AG09309 (cell line): ENCODE measurements around the gene DOK4.

ENCODE experiments used
- DNase-seq: peaks from one replicate; pipeline ENCODE4 v3.0.0-alpha.2; 2010; ENCODE audit warnings: low read depth
- H3K4me3 ChIP-seq: 2 replicates; pipeline ENCODE4 v1.5.1; 2011; ENCODE audit warnings: mild to moderate bottlenecking, low read depth, low read length, moderate library complexity; ENCODE audit not compliant: control insufficient read depth
- TF ChIP-seq, protein P1 (sequence below): IDR thresholded peaks from 2 replicates; pipeline ENCODE4 v1.5.1; 2011; ENCODE audit warnings: mild to moderate bottlenecking, low read depth, low read length, inconsistent platforms; ENCODE audit not compliant: insufficient read depth, control insufficient read depth; ENCODE audit errors: missing control alignments

DOK4 gene

DNA sequence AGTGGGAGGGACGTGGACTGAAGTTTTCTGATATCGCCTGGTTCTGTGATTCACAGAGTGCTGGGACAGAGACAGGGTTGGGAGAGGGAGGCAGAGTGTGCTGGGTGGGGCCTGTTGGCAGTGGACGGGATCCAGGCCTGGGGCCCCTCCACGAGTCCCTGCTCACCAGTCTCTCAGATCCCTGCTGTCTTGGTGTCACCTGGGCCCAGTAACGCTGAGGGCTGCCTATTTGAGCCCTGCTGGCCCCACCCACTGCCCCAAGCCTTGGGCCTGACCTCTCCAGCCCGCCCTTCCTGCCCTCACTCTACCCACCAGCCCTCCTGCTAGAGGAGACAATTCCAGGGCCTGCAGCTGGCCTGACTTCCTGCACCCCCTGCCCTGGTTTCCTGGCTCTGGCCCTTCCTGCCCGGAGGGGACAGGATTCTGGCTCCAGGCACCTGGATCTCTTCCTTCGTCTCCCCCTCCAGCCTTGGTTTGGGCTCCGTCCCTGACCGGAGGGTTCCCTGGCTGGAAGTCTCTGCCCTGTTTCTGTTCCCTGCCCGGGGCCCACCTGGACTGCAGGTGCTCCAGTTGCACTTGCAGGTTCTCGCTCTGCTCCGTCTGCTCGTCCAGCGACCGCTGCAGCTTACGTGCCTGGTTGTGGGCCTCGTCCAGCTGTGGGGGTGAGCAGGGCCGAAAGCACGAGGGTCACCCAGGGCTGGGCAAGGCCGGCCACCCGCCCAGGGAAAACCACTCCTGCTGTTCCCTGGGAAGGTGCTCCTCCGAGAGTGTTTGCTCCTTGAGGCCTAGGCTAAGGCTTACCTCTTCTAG lies 28.7 kb upstream of the DOK4 start:
- TF ChIP-seq, protein P1, sequence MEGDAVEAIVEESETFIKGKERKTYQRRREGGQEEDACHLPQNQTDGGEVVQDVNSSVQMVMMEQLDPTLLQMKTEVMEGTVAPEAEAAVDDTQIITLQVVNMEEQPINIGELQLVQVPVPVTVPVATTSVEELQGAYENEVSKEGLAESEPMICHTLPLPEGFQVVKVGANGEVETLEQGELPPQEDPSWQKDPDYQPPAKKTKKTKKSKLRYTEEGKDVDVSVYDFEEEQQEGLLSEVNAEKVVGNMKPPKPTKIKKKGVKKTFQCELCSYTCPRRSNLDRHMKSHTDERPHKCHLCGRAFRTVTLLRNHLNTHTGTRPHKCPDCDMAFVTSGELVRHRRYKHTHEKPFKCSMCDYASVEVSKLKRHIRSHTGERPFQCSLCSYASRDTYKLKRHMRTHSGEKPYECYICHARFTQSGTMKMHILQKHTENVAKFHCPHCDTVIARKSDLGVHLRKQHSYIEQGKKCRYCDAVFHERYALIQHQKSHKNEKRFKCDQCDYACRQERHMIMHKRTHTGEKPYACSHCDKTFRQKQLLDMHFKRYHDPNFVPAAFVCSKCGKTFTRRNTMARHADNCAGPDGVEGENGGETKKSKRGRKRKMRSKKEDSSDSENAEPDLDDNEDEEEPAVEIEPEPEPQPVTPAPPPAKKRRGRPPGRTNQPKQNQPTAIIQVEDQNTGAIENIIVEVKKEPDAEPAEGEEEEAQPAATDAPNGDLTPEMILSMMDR: no peak
- no peak overlapping the region for H3K4me3 ChIP-seq
- DNase-seq: no peak

DNA sequence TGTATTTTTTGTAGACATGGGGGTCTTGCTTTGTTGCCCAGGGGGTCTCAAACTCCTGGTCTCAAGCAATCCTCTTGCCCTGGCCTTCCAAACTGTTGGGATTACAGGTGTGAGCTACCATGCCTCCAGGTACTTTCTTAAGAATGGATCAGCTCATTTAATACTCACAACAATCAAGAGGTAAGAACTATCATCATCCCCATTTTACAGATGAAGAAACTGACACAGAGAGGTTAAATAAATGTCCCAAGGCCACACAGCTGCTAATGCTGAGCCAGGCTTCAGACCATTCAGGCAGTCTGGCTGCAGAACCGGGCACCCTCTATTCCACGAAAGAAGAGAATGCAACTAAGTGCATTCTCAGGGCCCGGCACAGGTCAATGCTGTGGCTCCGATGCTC lies 28.1 kb upstream of the DOK4 start:
- TF ChIP-seq, protein P1: no peak
- no peak overlapping the region for H3K4me3 ChIP-seq
- DNase-seq: no peak

DNA sequence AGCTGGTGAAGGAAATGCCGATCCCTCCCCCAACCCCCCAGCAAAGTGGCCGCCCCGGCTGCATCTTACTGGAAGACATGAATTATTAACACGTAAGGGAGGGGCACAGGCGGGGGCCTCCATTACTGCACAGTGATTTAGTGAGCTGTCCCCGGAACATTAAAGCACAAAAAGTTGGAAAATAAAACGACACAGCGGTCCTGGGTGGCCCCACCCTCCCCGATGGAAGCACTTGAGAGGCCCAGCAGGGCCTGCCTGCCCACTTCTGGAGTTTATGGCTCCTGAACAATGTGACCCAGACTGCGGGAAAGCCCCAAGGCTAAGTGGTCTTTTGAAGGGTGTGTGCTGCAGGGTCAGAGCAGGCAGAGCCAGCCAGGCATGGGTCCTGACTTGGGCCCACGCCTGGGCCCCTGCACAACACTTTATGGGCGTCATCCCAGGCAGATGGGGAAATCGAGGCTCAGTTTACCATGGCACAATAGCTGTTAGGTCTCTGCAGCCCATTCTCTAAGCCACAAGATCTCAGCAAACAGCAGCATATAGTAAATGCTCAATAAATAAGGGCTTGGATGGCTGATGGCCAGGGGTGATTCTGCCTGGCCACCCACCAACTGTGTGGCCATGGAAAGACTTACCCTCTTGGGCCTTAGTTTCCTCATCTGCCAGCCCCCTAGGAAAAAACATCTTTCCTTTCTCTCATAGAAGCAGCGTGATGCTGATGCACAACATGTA lies 27.2 kb upstream of the DOK4 start:
- no peak overlapping the region for H3K4me3 ChIP-seq
- TF ChIP-seq, protein P1: no peak
- DNase-seq: no peak

DNA sequence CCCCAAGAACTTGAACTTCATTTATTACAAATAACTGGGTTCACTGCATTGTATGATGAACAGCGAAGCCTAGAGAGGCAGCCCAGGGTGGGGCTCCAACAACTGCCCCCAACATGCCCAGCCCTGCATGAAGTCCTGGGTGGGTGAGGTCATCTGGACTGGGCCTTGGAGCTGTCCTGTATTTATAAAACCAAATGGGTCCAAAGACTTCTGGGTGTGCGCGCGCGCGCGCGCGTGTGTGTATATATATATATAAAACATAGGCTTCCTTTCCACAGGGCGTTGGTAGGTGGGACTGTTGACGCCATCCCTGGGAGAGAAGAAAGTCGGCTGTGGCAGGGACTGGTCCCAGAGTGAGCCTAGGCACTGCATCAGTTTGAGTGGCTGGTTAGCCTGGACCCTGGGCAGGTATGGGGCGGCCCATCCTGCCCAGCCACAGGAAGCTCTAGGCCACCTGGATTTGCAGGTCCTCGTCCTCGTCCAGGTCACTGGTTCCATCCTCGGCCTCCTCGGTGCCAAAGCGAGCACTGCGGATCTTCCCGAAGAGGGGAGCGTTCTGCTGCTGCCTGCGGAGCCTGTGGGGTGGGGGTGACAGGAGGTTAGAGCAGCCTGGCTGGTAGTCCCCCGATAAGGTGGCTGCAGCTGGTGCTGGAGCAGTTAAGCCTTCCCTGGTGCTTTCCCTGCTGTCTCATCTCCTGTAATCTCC lies 26.2 kb upstream of the DOK4 start:
- TF ChIP-seq, protein P1: no peak
- H3K4me3 ChIP-seq: no peak overlapping the region
- DNase-seq: no peak

DNA sequence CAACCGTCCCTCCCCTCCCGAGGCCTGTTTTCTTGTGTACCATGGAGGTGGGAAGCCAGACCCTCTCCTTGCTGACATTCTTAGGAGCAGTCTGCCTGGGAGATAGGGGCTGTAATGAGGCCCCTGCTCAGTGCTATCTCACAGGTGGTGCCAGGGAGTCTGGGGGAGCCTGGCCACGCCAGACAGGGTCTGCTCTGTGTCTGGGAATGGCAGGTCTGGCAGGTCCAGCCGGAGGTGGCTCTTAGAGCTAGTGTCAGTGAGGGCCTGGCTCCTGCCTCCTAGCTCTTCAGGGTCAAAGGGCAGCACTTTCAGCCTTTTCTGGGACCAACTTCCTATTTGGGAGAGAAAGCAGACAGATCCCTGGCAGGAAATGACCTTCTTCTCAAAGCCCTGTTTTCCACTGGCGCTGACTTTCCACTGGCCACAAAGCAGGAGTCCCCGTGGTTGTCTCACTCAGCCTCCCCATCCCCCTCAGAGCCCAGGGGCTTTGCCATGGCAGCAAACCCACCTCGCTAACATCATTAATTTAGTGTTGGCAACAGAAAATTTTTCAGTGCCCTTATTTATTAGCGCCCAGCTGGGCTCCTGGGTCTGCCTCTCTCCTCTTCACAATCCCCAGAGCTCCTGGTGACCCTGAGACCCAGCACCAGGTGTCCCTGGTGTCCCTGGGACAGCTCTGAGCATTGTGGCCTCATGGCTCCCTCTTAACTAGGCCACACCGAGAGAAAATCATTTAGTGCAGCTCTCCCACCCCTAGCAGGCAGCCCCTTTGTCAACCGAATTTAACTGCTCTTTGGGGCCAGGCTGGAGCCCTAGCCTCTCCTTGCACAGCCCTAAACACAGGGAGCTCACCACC lies 24.0 kb upstream of the DOK4 start:
- H3K4me3 ChIP-seq: no peak overlapping the region
- TF ChIP-seq, protein P1: no peak
- DNase-seq: no peak
